Measurements from ENCODE around the gene CANX.
"Not testable (repeated sequence)": the region's sequence is repeated elsewhere in the genome, so short reads cannot be mapped to it uniquely, and the experiment has no call there.

Gene CANX

DNA sequence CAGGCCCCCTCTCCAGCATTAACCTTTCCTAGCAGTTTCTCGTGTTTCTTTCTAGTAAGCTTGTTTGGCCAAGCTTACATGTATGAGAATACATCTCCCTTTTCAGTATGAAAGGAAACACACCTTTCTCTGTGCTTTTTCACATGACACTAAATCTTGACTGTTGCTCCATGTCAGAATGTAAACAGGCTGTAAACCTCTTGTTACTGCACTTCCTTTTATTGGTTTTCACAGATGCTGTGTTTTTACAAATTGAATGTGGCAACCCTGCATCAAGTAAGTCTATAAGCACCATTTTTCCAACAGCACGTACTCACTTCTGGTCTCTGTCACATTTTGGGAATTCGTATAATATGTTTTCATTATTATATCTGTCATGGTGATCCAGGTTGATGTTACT is 2.2 kb upstream of the CANX start:
- TF ChIP-seq EZH2phosphoT487 (IDR thresholded peaks at IDR 0.05; ENCODE audit: borderline replicate concordance, low read length) = no peak
- TF ChIP-seq, protein P1, sequence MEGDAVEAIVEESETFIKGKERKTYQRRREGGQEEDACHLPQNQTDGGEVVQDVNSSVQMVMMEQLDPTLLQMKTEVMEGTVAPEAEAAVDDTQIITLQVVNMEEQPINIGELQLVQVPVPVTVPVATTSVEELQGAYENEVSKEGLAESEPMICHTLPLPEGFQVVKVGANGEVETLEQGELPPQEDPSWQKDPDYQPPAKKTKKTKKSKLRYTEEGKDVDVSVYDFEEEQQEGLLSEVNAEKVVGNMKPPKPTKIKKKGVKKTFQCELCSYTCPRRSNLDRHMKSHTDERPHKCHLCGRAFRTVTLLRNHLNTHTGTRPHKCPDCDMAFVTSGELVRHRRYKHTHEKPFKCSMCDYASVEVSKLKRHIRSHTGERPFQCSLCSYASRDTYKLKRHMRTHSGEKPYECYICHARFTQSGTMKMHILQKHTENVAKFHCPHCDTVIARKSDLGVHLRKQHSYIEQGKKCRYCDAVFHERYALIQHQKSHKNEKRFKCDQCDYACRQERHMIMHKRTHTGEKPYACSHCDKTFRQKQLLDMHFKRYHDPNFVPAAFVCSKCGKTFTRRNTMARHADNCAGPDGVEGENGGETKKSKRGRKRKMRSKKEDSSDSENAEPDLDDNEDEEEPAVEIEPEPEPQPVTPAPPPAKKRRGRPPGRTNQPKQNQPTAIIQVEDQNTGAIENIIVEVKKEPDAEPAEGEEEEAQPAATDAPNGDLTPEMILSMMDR (IDR thresholded peaks at IDR 0.05; ENCODE audit: low read depth, low read length, poor library complexity, severe bottlenecking) = no peak
- no peaks in the 10 kb centered on the region for H3K9me2 ChIP-seq (replicated peaks; ENCODE audit: control insufficient read depth, low read length)
- H3K4me1 ChIP-seq (ENCODE audit: control insufficient read depth, low read length) = peaks cover 28% of the 10 kb centered on the region
- H3K27me3 ChIP-seq (ENCODE audit: control insufficient read depth, low read length) = no peaks in the 10 kb centered on the region
- H4K20me1 ChIP-seq (ENCODE audit: control insufficient read depth, insufficient read depth, low read depth, low read length) = peaks cover 12% of the 10 kb centered on the region
- H3K4me3 ChIP-seq (ENCODE audit: low read length) = no peak overlapping the region
- H3F3A ChIP-seq (ENCODE audit: control insufficient read depth, insufficient read depth) = no peaks in the 10 kb centered on the region; the same call in 1 of the 2 replicates
- H3K79me2 ChIP-seq (ENCODE audit: control insufficient read depth, low read length) = peaks cover 39% of the 10 kb centered on the region
- peaks cover 25% of the 10 kb centered on the region for H3K36me3 ChIP-seq (ENCODE audit: control insufficient read depth, low read length)
- H3K9me3 ChIP-seq (ENCODE audit: control insufficient read depth, insufficient read depth, low read length) = no peaks in the 10 kb centered on the region
- H3K4me2 ChIP-seq (ENCODE audit: low read length) = peak overlapping the region; percentile 55
- no peak overlapping the region for H3K27ac ChIP-seq (ENCODE audit: low read depth, low read length)

DNA sequence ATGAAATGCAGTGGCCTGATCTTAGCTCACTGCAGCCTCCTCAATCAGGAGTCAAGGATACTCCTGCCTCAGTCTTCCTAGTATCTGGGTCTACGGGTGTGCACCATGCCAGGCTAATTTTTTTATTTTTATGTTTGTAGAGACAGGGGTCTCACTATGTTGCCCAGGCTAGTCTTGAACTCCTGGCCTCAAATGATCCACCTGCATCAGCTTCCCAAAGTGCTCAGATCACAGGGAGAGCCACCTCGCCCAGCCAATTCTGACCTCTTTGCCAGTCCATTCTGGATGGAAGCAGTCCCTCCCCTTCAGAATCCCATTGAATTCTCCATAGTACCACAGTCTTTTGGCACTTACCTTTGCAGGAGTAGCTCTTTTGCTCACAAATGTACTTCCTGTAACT is 1.7 kb upstream of the CANX start:
- Histone ChIP-seq H3K36me3 (ENCODE audit: control insufficient read depth, low read length) (peaks cover 30% of the 10 kb centered on the region), H4K20me1 (ENCODE audit: control insufficient read depth, insufficient read depth, low read depth, low read length) (peaks cover 12% of the 10 kb centered on the region), H3K9me2 (replicated peaks; ENCODE audit: control insufficient read depth, low read length) (no peaks in the 10 kb centered on the region), H3K79me2 (ENCODE audit: control insufficient read depth, low read length) (peaks cover 44% of the 10 kb centered on the region), H3K4me2 (ENCODE audit: low read length) (peak overlapping the region; percentile 55), H3K27me3 (ENCODE audit: control insufficient read depth, low read length) (no peaks in the 10 kb centered on the region), H3K27ac (ENCODE audit: low read depth, low read length) (no peak overlapping the region), H3F3A (ENCODE audit: control insufficient read depth, insufficient read depth) (no peaks in the 10 kb centered on the region; the same call in 1 of the 2 replicates), H3K9me3 (ENCODE audit: control insufficient read depth, insufficient read depth, low read length) (no peaks in the 10 kb centered on the region), H3K4me3 (ENCODE audit: low read length) (peak overlapping the region; percentile 96), H3K4me1 (ENCODE audit: control insufficient read depth, low read length) (peaks cover 32% of the 10 kb centered on the region)
- TF ChIP-seq, protein P1 (IDR thresholded peaks at IDR 0.05; ENCODE audit: low read depth, low read length, poor library complexity, severe bottlenecking) = no peak
- TF ChIP-seq EZH2phosphoT487 (IDR thresholded peaks at IDR 0.05; ENCODE audit: borderline replicate concordance, low read length) = no peak

DNA sequence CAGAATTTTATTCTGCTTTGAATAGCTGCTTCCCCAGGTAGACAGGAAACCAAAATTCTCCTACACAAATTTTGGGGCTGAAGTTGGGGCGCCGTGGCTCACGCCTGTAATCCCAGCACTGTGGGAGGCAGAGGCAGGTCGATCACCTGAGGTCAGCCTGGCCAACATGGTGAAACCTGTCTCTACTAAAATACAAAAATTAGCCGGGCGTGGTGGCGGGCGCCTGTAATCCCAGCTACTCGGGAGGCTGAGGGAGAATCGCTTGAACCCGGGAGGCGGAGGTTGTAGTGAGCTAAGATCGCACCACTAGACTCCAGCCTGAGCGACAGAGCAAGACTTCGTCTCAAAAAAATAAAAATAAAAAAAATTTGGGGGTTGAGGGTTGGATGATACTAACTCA is 1.2 kb upstream of the CANX start:
- not testable (repeated sequence) for H3K27me3 ChIP-seq (ENCODE audit: control insufficient read depth, low read length); H3K9me3 ChIP-seq (ENCODE audit: control insufficient read depth, insufficient read depth, low read length); H3F3A ChIP-seq (ENCODE audit: control insufficient read depth, insufficient read depth); H3K9me2 ChIP-seq (replicated peaks; ENCODE audit: control insufficient read depth, low read length)
- Histone ChIP-seq H3K4me3 (ENCODE audit: low read length) (peak overlapping the region; percentile 96), H3K4me2 (ENCODE audit: low read length) (peak overlapping the region; percentile 55), H3K4me1 (ENCODE audit: control insufficient read depth, low read length) (peaks cover 32% of the 10 kb centered on the region), H4K20me1 (ENCODE audit: control insufficient read depth, insufficient read depth, low read depth, low read length) (peaks cover 15% of the 10 kb centered on the region), H3K27ac (ENCODE audit: low read depth, low read length) (peak overlapping the region; percentile 68), H3K36me3 (ENCODE audit: control insufficient read depth, low read length) (peaks cover 35% of the 10 kb centered on the region), H3K79me2 (ENCODE audit: control insufficient read depth, low read length) (peaks cover 49% of the 10 kb centered on the region)

DNA sequence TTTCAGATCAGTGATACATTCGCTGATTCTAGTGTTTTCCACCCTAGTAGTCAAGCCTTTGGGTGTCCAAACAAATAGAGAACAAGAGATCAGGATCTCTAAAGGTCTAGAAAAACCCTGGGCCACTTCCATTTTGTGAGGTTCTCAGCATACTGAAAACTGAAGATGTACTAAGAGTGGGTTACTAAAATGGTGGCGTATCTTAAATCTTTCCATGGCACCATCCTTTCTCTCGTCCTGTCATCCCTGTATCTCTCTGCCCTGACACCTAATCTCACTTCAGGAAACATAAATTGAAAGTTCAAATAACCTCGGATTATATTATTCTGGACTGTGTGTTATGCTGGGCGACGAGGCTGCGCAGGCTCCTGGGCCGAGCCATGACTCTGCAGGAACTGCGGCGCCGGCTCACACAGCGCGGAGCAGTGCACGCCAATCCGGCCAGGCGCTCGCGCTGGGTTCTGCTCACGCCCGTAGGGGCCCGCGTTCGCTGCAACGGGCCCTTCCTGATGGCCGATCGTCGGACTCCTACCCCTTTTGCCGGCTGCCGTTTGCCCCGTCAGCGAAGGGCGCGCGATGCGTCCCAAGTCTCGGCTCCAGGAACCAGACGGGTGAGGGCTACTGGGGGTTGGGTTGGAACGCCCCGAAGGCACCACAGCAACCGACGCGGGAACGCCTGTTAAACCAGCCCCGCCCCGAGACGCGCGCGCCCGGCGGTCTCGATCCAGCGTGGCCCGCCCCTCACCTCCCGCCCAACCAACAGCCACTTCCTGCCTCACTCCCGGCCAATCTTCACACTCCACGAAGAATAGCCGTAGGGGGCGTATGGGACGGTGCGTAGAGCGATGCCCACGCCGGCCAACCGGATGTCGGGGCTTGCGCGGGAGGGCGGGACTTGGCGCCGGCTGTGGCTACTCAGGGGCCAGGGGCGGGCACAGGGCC is 503 bp upstream of the CANX start:
- peaks cover 56% of the 10 kb centered on the region for H3K79me2 ChIP-seq (ENCODE audit: control insufficient read depth, low read length)

More for the DNA sequence above, 503 bp upstream of the CANX start:
- Histone ChIP-seq H3F3A (ENCODE audit: control insufficient read depth, insufficient read depth) (no peaks in the 10 kb centered on the region; the same call in 1 of the 2 replicates), H3K36me3 (ENCODE audit: control insufficient read depth, low read length) (peaks cover 42% of the 10 kb centered on the region), H3K4me3 (ENCODE audit: low read length) (peak overlapping the region; percentile 96), H3K9me2 (replicated peaks; ENCODE audit: control insufficient read depth, low read length) (no peaks in the 10 kb centered on the region), H3K9me3 (ENCODE audit: control insufficient read depth, insufficient read depth, low read length) (no peaks in the 10 kb centered on the region), H3K27ac (ENCODE audit: low read depth, low read length) (peak overlapping the region; percentile 68), H4K20me1 (ENCODE audit: control insufficient read depth, insufficient read depth, low read depth, low read length) (peaks cover 15% of the 10 kb centered on the region), H3K4me2 (ENCODE audit: low read length) (peak overlapping the region; percentile 90), H3K27me3 (ENCODE audit: control insufficient read depth, low read length) (no peaks in the 10 kb centered on the region), H3K4me1 (ENCODE audit: control insufficient read depth, low read length) (peaks cover 34% of the 10 kb centered on the region)
- TF ChIP-seq EZH2phosphoT487 (IDR thresholded peaks at IDR 0.05; ENCODE audit: borderline replicate concordance, low read length) = no peak
- TF ChIP-seq, protein P1 (IDR thresholded peaks at IDR 0.05; ENCODE audit: low read depth, low read length, poor library complexity, severe bottlenecking) = no peak
